WTC11 (cell line): ENCODE data around the gene MYLK2. TPM values are rescaled to one million over a fixed set of nuclear protein-coding genes. Genes with fewer than 3 reads are reported as not detected.
A peak's percentile ranks its signal among the peaks of the same experiment; 100 is the strongest.

Experiments
- AR ChIP-seq: fragments of 250-450 bp; sonication (Bioruptor Pico); IDR thresholded peaks from 2 replicates; pipeline ENCODE4 v1.9.0; 2021; ENCODE audit warnings: mild to moderate bottlenecking
- ATF2 ChIP-seq: sonication (generic); formaldehyde crosslinking; IDR thresholded peaks from 2 replicates; pipeline ENCODE4 v1.8.1; 2022; ENCODE audit warnings: low read depth, missing genetic modification reagents, borderline replicate concordance
- ELF4 ChIP-seq: sonication (generic); formaldehyde crosslinking; IDR thresholded peaks from 2 replicates; pipeline ENCODE4 v1.8.1; 2022; ENCODE audit warnings: low read depth, mild to moderate bottlenecking, moderate library complexity, missing genetic modification reagents
- FOXK1 ChIP-seq: sonication (generic); formaldehyde crosslinking; IDR thresholded peaks from 2 replicates; pipeline ENCODE4 v1.8.0; 2022; ENCODE audit warnings: mild to moderate bottlenecking, moderate library complexity, missing genetic modification reagents
- FOXP1 ChIP-seq: sonication (generic); formaldehyde crosslinking; IDR thresholded peaks from 2 replicates; pipeline ENCODE4 v1.8.0; 2022; ENCODE audit warnings: missing genetic modification reagents, mild to moderate bottlenecking, moderate library complexity, borderline replicate concordance
- MYBL2 ChIP-seq: sonication (generic); formaldehyde crosslinking; IDR thresholded peaks from 2 replicates; pipeline ENCODE4 v1.8.1; 2023; ENCODE audit warnings: mild to moderate bottlenecking, moderate library complexity, missing genetic modification reagents
- NR3C1 ChIP-seq: sonication (generic); formaldehyde crosslinking; conservative IDR thresholded peaks from 2 replicates; pipeline ENCODE4 v1.8.1; 2023; ENCODE audit warnings: low read depth, mild to moderate bottlenecking, missing genetic modification reagents
- OVOL2 ChIP-seq: fragments of 250-450 bp; sonication (Bioruptor Pico); IDR thresholded peaks from 2 replicates; pipeline ENCODE4 v1.9.0; 2021; ENCODE audit warnings: mild to moderate bottlenecking, borderline replicate concordance
- PRDM15 ChIP-seq: sonication (generic); formaldehyde crosslinking; IDR thresholded peaks from 2 replicates; pipeline ENCODE4 v1.8.0; 2022; ENCODE audit warnings: missing genetic modification reagents
- SP1 ChIP-seq: sonication (generic); formaldehyde crosslinking; conservative IDR thresholded peaks from 2 replicates; pipeline ENCODE4 v1.8.1; 2022; ENCODE audit warnings: missing genetic modification reagents
- TEAD1 ChIP-seq: sonication (generic); formaldehyde crosslinking; IDR thresholded peaks from 2 replicates; pipeline ENCODE4 v1.8.0; 2022; ENCODE audit warnings: mild to moderate bottlenecking, missing genetic modification reagents
- ZNF121 ChIP-seq: sonication (generic); formaldehyde crosslinking; IDR thresholded peaks from 2 replicates; pipeline ENCODE4 v1.8.0; 2023; ENCODE audit warnings: missing genetic modification reagents
- ZNF425 ChIP-seq: fragments of 250-450 bp; sonication (Bioruptor Pico); conservative IDR thresholded peaks from 2 replicates; pipeline ENCODE4 v1.9.0; 2021; ENCODE audit warnings: mild to moderate bottlenecking
- ZNF671 ChIP-seq: fragments of 250-450 bp; sonication (Bioruptor Pico); IDR thresholded peaks from 2 replicates; pipeline ENCODE4 v1.8.0; 2021; ENCODE audit warnings: mild to moderate bottlenecking
- ZSCAN18 ChIP-seq: fragments of 250-450 bp; sonication (Bioruptor Pico); IDR thresholded peaks from 2 replicates; pipeline ENCODE4 v2.1.2; 2022; ENCODE audit warnings: mild to moderate bottlenecking, moderate library complexity
- total RNA-seq: library from RNA; stranded (reverse); gene quantifications from 3 replicates; pipeline ENCODE4 v1.2.3, GENCODE V29; 2021
- TF ChIP-seq, protein P1 (sequence below): sonication (generic); formaldehyde crosslinking; conservative IDR thresholded peaks from 2 replicates; pipeline ENCODE4 v1.8.1; 2022; ENCODE audit warnings: mild to moderate bottlenecking, missing genetic modification reagents
- TF ChIP-seq, protein P2 (sequence below): sonication (generic); formaldehyde crosslinking; IDR thresholded peaks from 2 replicates; pipeline ENCODE4 v1.8.0; 2023; ENCODE audit warnings: mild to moderate bottlenecking, missing genetic modification reagents
- TF ChIP-seq, protein P3 (sequence below): sonication (generic); formaldehyde crosslinking; IDR thresholded peaks from 2 replicates; pipeline ENCODE4 v1.8.0; 2022; ENCODE audit warnings: mild to moderate bottlenecking, missing genetic modification reagents
- TF ChIP-seq, protein P4 (sequence below): sonication (generic); formaldehyde crosslinking; IDR thresholded peaks from 2 replicates; pipeline ENCODE4 v1.8.0; 2022; ENCODE audit warnings: mild to moderate bottlenecking, missing genetic modification reagents

The MYLK2 gene
- total RNA-seq, 1 experiment from 2014 or later: 0.28 TPM

GRCh38 chr20:31879143-31879987, 60.2 kb downstream of the MYLK2 start (continued):
- TF ChIP-seq FOXP1 (CRISPR knock-in tag) (no peak), ZNF121 (CRISPR knock-in tag) (peak; percentile 74; the same call in 1 of the 2 replicates), ELF4 (CRISPR knock-in tag) (no peak), TEAD1 (CRISPR knock-in tag) (peak; percentile 39; the same call in 1 of the 2 replicates), NR3C1 (CRISPR knock-in tag) (no peak), SP1 (CRISPR knock-in tag) (no peak), PRDM15 (CRISPR knock-in tag) (no peak), FOXK1 (CRISPR knock-in tag) (no peak; the same call in 1 of the 2 replicates), ATF2 (CRISPR knock-in tag) (no peak), ZNF671 (CRISPR knock-in tag) (no peak), MYBL2 (CRISPR knock-in tag) (no peak), ZSCAN18 (CRISPR knock-in tag) (no peak), AR (CRISPR knock-in tag) (no peak), OVOL2 (no peak), ZNF425 (CRISPR knock-in tag) (no peak)
- TF ChIP-seq, protein P1, sequence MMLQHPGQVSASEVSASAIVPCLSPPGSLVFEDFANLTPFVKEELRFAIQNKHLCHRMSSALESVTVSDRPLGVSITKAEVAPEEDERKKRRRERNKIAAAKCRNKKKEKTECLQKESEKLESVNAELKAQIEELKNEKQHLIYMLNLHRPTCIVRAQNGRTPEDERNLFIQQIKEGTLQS: no peak
- TF ChIP-seq, protein P2, sequence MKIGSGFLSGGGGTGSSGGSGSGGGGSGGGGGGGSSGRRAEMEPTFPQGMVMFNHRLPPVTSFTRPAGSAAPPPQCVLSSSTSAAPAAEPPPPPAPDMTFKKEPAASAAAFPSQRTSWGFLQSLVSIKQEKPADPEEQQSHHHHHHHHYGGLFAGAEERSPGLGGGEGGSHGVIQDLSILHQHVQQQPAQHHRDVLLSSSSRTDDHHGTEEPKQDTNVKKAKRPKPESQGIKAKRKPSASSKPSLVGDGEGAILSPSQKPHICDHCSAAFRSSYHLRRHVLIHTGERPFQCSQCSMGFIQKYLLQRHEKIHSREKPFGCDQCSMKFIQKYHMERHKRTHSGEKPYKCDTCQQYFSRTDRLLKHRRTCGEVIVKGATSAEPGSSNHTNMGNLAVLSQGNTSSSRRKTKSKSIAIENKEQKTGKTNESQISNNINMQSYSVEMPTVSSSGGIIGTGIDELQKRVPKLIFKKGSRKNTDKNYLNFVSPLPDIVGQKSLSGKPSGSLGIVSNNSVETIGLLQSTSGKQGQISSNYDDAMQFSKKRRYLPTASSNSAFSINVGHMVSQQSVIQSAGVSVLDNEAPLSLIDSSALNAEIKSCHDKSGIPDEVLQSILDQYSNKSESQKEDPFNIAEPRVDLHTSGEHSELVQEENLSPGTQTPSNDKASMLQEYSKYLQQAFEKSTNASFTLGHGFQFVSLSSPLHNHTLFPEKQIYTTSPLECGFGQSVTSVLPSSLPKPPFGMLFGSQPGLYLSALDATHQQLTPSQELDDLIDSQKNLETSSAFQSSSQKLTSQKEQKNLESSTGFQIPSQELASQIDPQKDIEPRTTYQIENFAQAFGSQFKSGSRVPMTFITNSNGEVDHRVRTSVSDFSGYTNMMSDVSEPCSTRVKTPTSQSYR (CRISPR knock-in tag): no peak
- TF ChIP-seq, protein P3, sequence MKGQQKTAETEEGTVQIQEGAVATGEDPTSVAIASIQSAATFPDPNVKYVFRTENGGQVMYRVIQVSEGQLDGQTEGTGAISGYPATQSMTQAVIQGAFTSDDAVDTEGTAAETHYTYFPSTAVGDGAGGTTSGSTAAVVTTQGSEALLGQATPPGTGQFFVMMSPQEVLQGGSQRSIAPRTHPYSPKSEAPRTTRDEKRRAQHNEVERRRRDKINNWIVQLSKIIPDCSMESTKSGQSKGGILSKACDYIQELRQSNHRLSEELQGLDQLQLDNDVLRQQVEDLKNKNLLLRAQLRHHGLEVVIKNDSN (CRISPR knock-in tag): peak; percentile 60; the same call in 1 of the 2 replicates
- TF ChIP-seq, protein P4, sequence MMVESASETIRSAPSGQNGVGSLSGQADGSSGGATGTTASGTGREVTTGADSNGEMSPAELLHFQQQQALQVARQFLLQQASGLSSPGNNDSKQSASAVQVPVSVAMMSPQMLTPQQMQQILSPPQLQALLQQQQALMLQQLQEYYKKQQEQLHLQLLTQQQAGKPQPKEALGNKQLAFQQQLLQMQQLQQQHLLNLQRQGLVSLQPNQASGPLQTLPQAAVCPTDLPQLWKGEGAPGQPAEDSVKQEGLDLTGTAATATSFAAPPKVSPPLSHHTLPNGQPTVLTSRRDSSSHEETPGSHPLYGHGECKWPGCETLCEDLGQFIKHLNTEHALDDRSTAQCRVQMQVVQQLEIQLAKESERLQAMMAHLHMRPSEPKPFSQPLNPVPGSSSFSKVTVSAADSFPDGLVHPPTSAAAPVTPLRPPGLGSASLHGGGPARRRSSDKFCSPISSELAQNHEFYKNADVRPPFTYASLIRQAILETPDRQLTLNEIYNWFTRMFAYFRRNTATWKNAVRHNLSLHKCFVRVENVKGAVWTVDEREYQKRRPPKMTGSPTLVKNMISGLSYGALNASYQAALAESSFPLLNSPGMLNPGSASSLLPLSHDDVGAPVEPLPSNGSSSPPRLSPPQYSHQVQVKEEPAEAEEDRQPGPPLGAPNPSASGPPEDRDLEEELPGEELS (CRISPR knock-in tag): no peak; the same call in 1 of the 2 replicates
